Activated naive CD8-positive, alpha-beta T cell treated with anti-CD3 and anti-CD28 coated beads, Interleukin-2, amount 10 ng/mL, durations not matched to agents 7 days and 5 days (primary cell): ENCODE data around the gene SLC26A8. TPM values are rescaled to one million over a fixed set of nuclear protein-coding genes. Genes with fewer than 3 reads are reported as not detected.

Experiments used
- ATAC-seq: fragments of 150-1000 bp; cut with Tn5 transposase; one replicate; pipeline ENCODE4 v1.10.0; 2021; ENCODE audit warnings: low read depth, moderate library complexity
- POLR2A ChIA-PET: fragments of 350-600 bp; sonication (Branson Sonifier 250); formaldehyde crosslinking; loops from one replicate; lab custom pipeline; 2021; ENCODE audit warnings: antibody characterized with exemption; lab: Charles Lee
- DNase-seq: peaks from one replicate; pipeline ENCODE4 v3.0.0; 2021
- H3K27ac Mint-ChIP-seq: one replicate; pipeline ENCODE4 v1.8.0; 2022; ENCODE audit warnings: mild to moderate bottlenecking, mixed read lengths
- H3K27me3 Mint-ChIP-seq: one replicate; pipeline ENCODE4 v1.8.0; 2022; ENCODE audit warnings: mild to moderate bottlenecking, moderate library complexity, mixed read lengths
- H3K36me3 Mint-ChIP-seq: one replicate; pipeline ENCODE4 v1.8.0; 2021; ENCODE audit warnings: mild to moderate bottlenecking, mixed read lengths
- H3K4me1 Mint-ChIP-seq: one replicate; pipeline ENCODE4 v1.8.0; 2021; ENCODE audit warnings: mixed read lengths
- H3K4me3 Mint-ChIP-seq: one replicate; pipeline ENCODE4 v1.8.0; 2022; ENCODE audit warnings: mild to moderate bottlenecking, moderate library complexity, mixed read lengths
- H3K9me3 Mint-ChIP-seq: one replicate; pipeline ENCODE4 v1.8.0; 2021; ENCODE audit warnings: mixed read lengths
- total RNA-seq, 2 experiments: library from RNA; stranded (reverse); gene quantifications; one replicate each; pipeline ENCODE4 v1.2.3, GENCODE V29; 2021

SLC26A8 gene
- total RNA-seq, 2 experiments from 2014 or later = not detected

- peaks cover 7% of the 10 kb centered on the region for H3K4me1 Mint-ChIP-seq
- DNase-seq (no peak), ATAC-seq (no peak)
- H3K9me3 Mint-ChIP-seq = peaks cover 23% of the 10 kb centered on the region
- H3K27ac Mint-ChIP-seq = no peak overlapping the region
- no peak overlapping the region for H3K4me3 Mint-ChIP-seq
- H3K27me3 Mint-ChIP-seq = no peaks in the 10 kb centered on the region
- H3K36me3 Mint-ChIP-seq = peaks cover 60% of the 10 kb centered on the region
- POLR2A ChIA-PET = no interaction called here
Observed at GRCh38 chr6:35906499-35906846, 118.0 kb downstream of the SLC26A8 start.

GRCh38 chr6:35905841-35906498 lies 118.5 kb downstream of the SLC26A8 start:
- POLR2A ChIA-PET = no interaction called here

GRCh38 chr6:35905141-35905785 lies 119.2 kb downstream of the SLC26A8 start:
- no peak for DNase-seq
- H3K27ac Mint-ChIP-seq = no peak overlapping the region
- no peak overlapping the region for H3K4me3 Mint-ChIP-seq
- no peaks in the 10 kb centered on the region for H3K27me3 Mint-ChIP-seq
- no peak for ATAC-seq
- H3K36me3 Mint-ChIP-seq = peaks cover 57% of the 10 kb centered on the region
- H3K9me3 Mint-ChIP-seq = peaks cover 17% of the 10 kb centered on the region
- peaks cover 9% of the 10 kb centered on the region for H3K4me1 Mint-ChIP-seq
- POLR2A ChIA-PET = no interaction called here

More at GRCh38 chr6:35905841-35906498, 118.5 kb downstream of the SLC26A8 start:
- no peaks in the 10 kb centered on the region for H3K27me3 Mint-ChIP-seq
- no peak overlapping the region for H3K27ac Mint-ChIP-seq
- peaks cover 21% of the 10 kb centered on the region for H3K9me3 Mint-ChIP-seq
- H3K4me1 Mint-ChIP-seq = peaks cover 9% of the 10 kb centered on the region
- H3K36me3 Mint-ChIP-seq = peaks cover 58% of the 10 kb centered on the region
- H3K4me3 Mint-ChIP-seq = no peak overlapping the region
- ATAC-seq (no peak), DNase-seq (no peak)

GRCh38 chr6:35903679-35904078 lies 120.8 kb downstream of the SLC26A8 start:
- H3K9me3 Mint-ChIP-seq = peaks cover 8% of the 10 kb centered on the region
- H3K36me3 Mint-ChIP-seq = peaks cover 53% of the 10 kb centered on the region
- H3K4me3 Mint-ChIP-seq = no peak overlapping the region
- no peak for ATAC-seq
- H3K27ac Mint-ChIP-seq = no peak overlapping the region
- no peak for DNase-seq
- no peaks in the 10 kb centered on the region for H3K27me3 Mint-ChIP-seq
- peaks cover 10% of the 10 kb centered on the region for H3K4me1 Mint-ChIP-seq
- POLR2A ChIA-PET = interaction anchor here (1.0 kb wide), 1 partner anchor 16 kb away, joined by 3 read pairs; no protein-coding TSS in a partner anchor

- Mint-ChIP-seq H3K9me3 (peaks cover 2% of the 10 kb centered on the region), H3K27me3 (no peaks in the 10 kb centered on the region), H3K36me3 (peaks cover 44% of the 10 kb centered on the region), H3K4me3 (no peak overlapping the region), H3K4me1 (peaks cover 7% of the 10 kb centered on the region), H3K27ac (no peak overlapping the region)
- ATAC-seq = no peak
- POLR2A ChIA-PET = no interaction called here
- DNase-seq = no peak
Observed at GRCh38 chr6:35900448-35900847, 124.0 kb downstream of the SLC26A8 start.

- DNase-seq = no peak
- POLR2A ChIA-PET = no interaction called here
- Mint-ChIP-seq H3K4me1 (peaks cover 12% of the 10 kb centered on the region), H3K27me3 (no peaks in the 10 kb centered on the region), H3K9me3 (peaks cover 2% of the 10 kb centered on the region), H3K27ac (no peak overlapping the region), H3K4me3 (no peak overlapping the region), H3K36me3 (peaks cover 48% of the 10 kb centered on the region)
- no peak for ATAC-seq
Observed at GRCh38 chr6:35898003-35898402, 126.4 kb downstream of the SLC26A8 start.

GRCh38 chr6:35897486-35897885 lies 127.0 kb downstream of the SLC26A8 start:
- Mint-ChIP-seq H3K36me3 (peaks cover 46% of the 10 kb centered on the region), H3K27ac (no peak overlapping the region), H3K4me1 (peaks cover 12% of the 10 kb centered on the region), H3K27me3 (no peaks in the 10 kb centered on the region), H3K9me3 (peaks cover 2% of the 10 kb centered on the region), H3K4me3 (no peak overlapping the region)
- no peak for DNase-seq
- POLR2A ChIA-PET = no interaction called here
- ATAC-seq = no peak

GRCh38 chr6:35897036-35897435 lies 127.4 kb downstream of the SLC26A8 start:
- Mint-ChIP-seq H3K36me3 (peaks cover 45% of the 10 kb centered on the region), H3K4me3 (no peak overlapping the region), H3K27ac (no peak overlapping the region), H3K4me1 (peaks cover 12% of the 10 kb centered on the region), H3K27me3 (no peaks in the 10 kb centered on the region), H3K9me3 (peaks cover 2% of the 10 kb centered on the region)
- DNase-seq (no peak), ATAC-seq (no peak)
- POLR2A ChIA-PET = no interaction called here

GRCh38 chr6:35896228-35896627 lies 128.2 kb downstream of the SLC26A8 start:
- DNase-seq = no peak
- POLR2A ChIA-PET = no interaction called here
- no peak overlapping the region for H3K4me3 Mint-ChIP-seq
- peaks cover 43% of the 10 kb centered on the region for H3K36me3 Mint-ChIP-seq
- no peak for ATAC-seq
- no peaks in the 10 kb centered on the region for H3K27me3 Mint-ChIP-seq
- peaks cover 2% of the 10 kb centered on the region for H3K9me3 Mint-ChIP-seq
- peaks cover 12% of the 10 kb centered on the region for H3K4me1 Mint-ChIP-seq
- H3K27ac Mint-ChIP-seq = no peak overlapping the region

- DNase-seq (no peak), ATAC-seq (no peak)
- H3K27ac Mint-ChIP-seq = no peak overlapping the region
- POLR2A ChIA-PET = no interaction called here
- no peaks in the 10 kb centered on the region for H3K27me3 Mint-ChIP-seq
- peaks cover 10% of the 10 kb centered on the region for H3K4me1 Mint-ChIP-seq
- peaks cover 37% of the 10 kb centered on the region for H3K36me3 Mint-ChIP-seq
- H3K4me3 Mint-ChIP-seq = no peak overlapping the region
- peaks cover 1% of the 10 kb centered on the region for H3K9me3 Mint-ChIP-seq
Observed at GRCh38 chr6:35895560-35895959, 128.9 kb downstream of the SLC26A8 start.

GRCh38 chr6:35894776-35895175 lies 129.7 kb downstream of the SLC26A8 start:
- Mint-ChIP-seq H3K27ac (no peak overlapping the region), H3K9me3 (no peaks in the 10 kb centered on the region), H3K36me3 (peaks cover 32% of the 10 kb centered on the region), H3K4me3 (no peak overlapping the region), H3K4me1 (peaks cover 10% of the 10 kb centered on the region), H3K27me3 (no peaks in the 10 kb centered on the region)
- ATAC-seq = no peak
- POLR2A ChIA-PET = no interaction called here
- DNase-seq = no peak

Other genes with a start within 250 kb of the SLC26A8 start
- gene CLPSL2, start 248.0 kb downstream of the SLC26A8 start, total RNA-seq = not detected
- gene CLPSL1, start 243.6 kb downstream of the SLC26A8 start, total RNA-seq = not detected
- gene CLPS, start 227.3 kb downstream of the SLC26A8 start, total RNA-seq = not detected
- gene LHFPL5, start 219.3 kb downstream of the SLC26A8 start, total RNA-seq = not detected
- gene SRPK1, start 103.5 kb downstream of the SLC26A8 start, total RNA-seq = 10 to 100 TPM; 69.1 to 73.6 TPM
- 10 to 100 TPM; 57.3 to 62.2 TPM for gene MAPK14, start 3.2 kb upstream of the SLC26A8 start, total RNA-seq
- 10 to 100 TPM; 40.5 to 41.6 TPM for gene MAPK13, start 105.9 kb upstream of the SLC26A8 start, total RNA-seq
- 10 to 100 TPM; 23.7 to 25.4 TPM for gene BRPF3, start 172.1 kb upstream of the SLC26A8 start, total RNA-seq
- gene PNPLA1, start 245.4 kb upstream of the SLC26A8 start, total RNA-seq = not detected